A172 (cell line): ENCODE results near the gene CNFN. TPM values are rescaled to one million over a fixed set of nuclear protein-coding genes. Genes with fewer than 3 reads are reported as not detected.

ENCODE experiments used
- DNase-seq: peaks from one replicate; pipeline ENCODE4 v3.0.0-alpha.2; 2015; ENCODE audit warnings: low spot score
- total RNA-seq: library from RNA; depleted of rRNA; stranded (reverse); fragments of >200 nt; shearing (Covaris generic); gene quantifications from 2 replicates; pipeline ENCODE4 v1.2.3, GENCODE V29; 2014

CNFN gene
- total RNA-seq, 1 experiment from 2014 or later: 0.34 TPM

- no peak for DNase-seq
Observed at GRCh38 chr19:42409477-42409876, 19.4 kb upstream of the CNFN start.

- DNase-seq: no peak
Observed at GRCh38 chr19:42407816-42408175, 17.7 kb upstream of the CNFN start.

GRCh38 chr19:42407085-42407815 is 17.2 kb upstream of the CNFN start:
- DNase-seq: no peak

- no peak for DNase-seq
Observed at GRCh38 chr19:42406111-42406510, 16.0 kb upstream of the CNFN start.

- DNase-seq: no peak
Observed at GRCh38 chr19:42403586-42403985, 13.5 kb upstream of the CNFN start.

GRCh38 chr19:42402376-42403116 is 12.4 kb upstream of the CNFN start:
- DNase-seq: no peak

GRCh38 chr19:42401365-42402303 is 11.5 kb upstream of the CNFN start:
- peak; percentile 32 for DNase-seq

- DNase-seq: no peak
Observed at GRCh38 chr19:42400404-42400803, 10.3 kb upstream of the CNFN start.

GRCh38 chr19:42397263-42398166 is 7.4 kb upstream of the CNFN start:
- no peak for DNase-seq

- peak; percentile 99 for DNase-seq
Observed at GRCh38 chr19:42396381-42397262, 6.5 kb upstream of the CNFN start.

GRCh38 chr19:42394751-42395150 is 4.7 kb upstream of the CNFN start:
- no peak for DNase-seq

GRCh38 chr19:42392165-42392564 is 2.1 kb upstream of the CNFN start:
- no peak for DNase-seq

GRCh38 chr19:42388851-42389489 is 1.1 kb downstream of the CNFN start:
- DNase-seq: no peak

GRCh38 chr19:42386974-42387707 is 3.0 kb downstream of the CNFN start:
- DNase-seq: peak; percentile 80

GRCh38 chr19:42380155-42380554 is 9.9 kb downstream of the CNFN start:
- no peak for DNase-seq

- DNase-seq: no peak
Observed at GRCh38 chr19:42378225-42379215, 11.6 kb downstream of the CNFN start.

- DNase-seq: no peak
Observed at GRCh38 chr19:42376177-42376555, 13.9 kb downstream of the CNFN start.
